Measurements from ENCODE around the gene DYNLT2.

The DYNLT2 gene

DNA sequence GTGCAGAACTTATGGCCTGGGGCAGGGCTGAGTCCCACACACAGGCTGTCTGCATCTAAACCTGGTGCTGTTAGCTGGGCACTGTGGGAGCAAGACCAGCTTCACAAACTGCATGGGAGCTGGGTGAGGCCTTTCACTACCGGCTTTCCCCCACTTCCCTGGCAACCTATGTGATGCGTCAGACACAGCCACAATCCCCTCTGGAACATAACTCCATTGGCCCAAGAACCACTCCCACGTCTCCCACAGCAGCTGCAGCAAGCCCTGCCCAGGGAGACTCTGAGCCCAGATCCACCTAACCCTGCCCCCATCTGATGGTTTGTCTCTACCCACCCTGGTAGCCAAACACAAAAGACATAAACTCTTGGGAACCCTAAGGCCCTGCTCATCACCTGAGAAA is 58.9 kb downstream of the DYNLT2 start:
- DNase-seq: no peak

DNA sequence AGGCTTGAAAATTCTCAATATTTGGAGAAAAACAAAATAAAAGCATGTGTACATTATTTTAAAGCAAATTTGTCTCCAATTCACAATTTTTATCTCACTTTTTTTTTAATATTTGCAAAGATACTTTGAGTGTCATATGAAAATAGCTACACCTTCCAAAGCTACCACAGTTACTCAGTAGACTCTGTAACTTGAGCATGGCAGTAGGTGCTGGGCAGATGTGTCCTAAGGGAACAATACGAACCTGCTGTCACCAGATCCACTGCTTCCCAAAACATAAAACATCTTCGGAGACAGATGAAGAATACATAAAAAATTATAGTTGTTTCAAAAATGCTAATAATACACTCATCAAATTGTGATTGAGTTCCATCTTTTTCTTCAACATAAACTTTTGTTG is 60.1 kb downstream of the DYNLT2 start:
- DNase-seq: no peak

Data from stimulated activated CD4-positive, alpha-beta T cell treated with anti-CD3 and anti-CD28 coated beads, Interleukin-4, amount 100 ng/mL, for 24 hours (primary cell).